K562 (cell line): ENCODE data around the gene MAGI2. TPM values are rescaled to one million over a fixed set of nuclear protein-coding genes. Genes with fewer than 3 reads are reported as not detected.

Source experiments
- ATAC-seq: fragments of 200-7000 bp; cut with Tn5 transposase; 3 replicates; pipeline ENCODE4 v1.9.1; 2020; ENCODE audit warnings: moderate library complexity
- BruUV-seq: library from RNA; stranded (reverse); fragments of 400-500 nt; replicated peaks from 2 replicates; lab custom pipeline; 2021; lab: Mats Ljungman, UMichigan
- CTCF ChIA-PET: fragments of 300-600 bp; formaldehyde crosslinking; extraction: SDS; loops from one replicate; lab custom pipeline; 2021; ENCODE audit warnings: low intra/inter-chr PET ratio; lab: Yijun Ruan, JAX
- POLR2A ChIA-PET: fragments of 300-600, 350-650 bp; sonication (Branson Sonifier 250); formaldehyde crosslinking; extraction: SDS; loops from one replicate; lab custom pipeline; 2021; ENCODE audit warnings: antibody characterized with exemption, inconsistent platforms; lab: Yijun Ruan, JAX
- DNase-seq, 4 experiments: peaks; one replicate each; pipeline versions ENCODE4 v3.0.0 to v3.0.0-alpha.2; 2011 to 2018; ENCODE audit warnings: low spot score in 3 of 4, mixed read lengths in 3 of 4; ENCODE audit errors: extremely low read depth in 1 of 4
- FAIRE-seq: peaks from 2 replicates; lab custom pipeline; 2011; peaks lifted over from hg19 to GRCh38; lab: Jason Lieb, UNC
- H2AFZ ChIP-seq: 2 replicates; pipeline ENCODE4 v1.6.0; 2011; ENCODE audit warnings: low read depth, low read length, control low read depth, inconsistent platforms
- H3K27ac ChIP-seq: fragments of 200-600 bp; 3 replicates; pipeline ENCODE4 v1.8.0; 2011; ENCODE audit warnings: low read depth, mild to moderate bottlenecking, control low read depth, inconsistent platforms, low read length, moderate library complexity, mixed read lengths; ENCODE audit errors: extremely low read depth
- H3K27me3 ChIP-seq, 2 experiments: fragments of 300-600 bp in 1 of 2; 2 replicates in 1 of 2; 3 replicates in 1 of 2; pipeline versions ENCODE4 v1.6.0 to v1.8.0; 2011; ENCODE audit warnings: inconsistent platforms in 2 of 2, low read length in 2 of 2, mild to moderate bottlenecking in 1 of 2, mixed read lengths in 1 of 2, moderate library complexity in 1 of 2; ENCODE audit not compliant: control insufficient read depth in 2 of 2, insufficient read depth in 2 of 2
- H3K36me3 ChIP-seq: fragments of 300-600 bp; 3 replicates; pipeline ENCODE4 v1.8.0; 2011; ENCODE audit warnings: mild to moderate bottlenecking, low read length, inconsistent platforms; ENCODE audit not compliant: control insufficient read depth, insufficient read depth
- H3K4me1 ChIP-seq, 2 experiments: fragments of 200-600 bp in 1 of 2; replicated peaks in 1 of 2; 2 replicates in 1 of 2; 3 replicates in 1 of 2; pipeline versions ENCODE4 v1.5.1 to v1.8.0; 2011; ENCODE audit warnings: inconsistent platforms in 2 of 2, low read length in 2 of 2, mild to moderate bottlenecking in 1 of 2, mixed read lengths in 1 of 2, moderate library complexity in 1 of 2; ENCODE audit not compliant: control insufficient read depth in 2 of 2, insufficient read depth in 2 of 2
- H3K4me2 ChIP-seq: 2 replicates; pipeline ENCODE4 v1.6.1; 2011; ENCODE audit warnings: low read length, control low read depth, inconsistent platforms, mixed read lengths; ENCODE audit not compliant: insufficient read depth
- H3K4me3 ChIP-seq: fragments of 200-600 bp; sonication (generic), shearing (Covaris generic); 2 replicates; pipeline ENCODE4 v1.5.1; 2016; ENCODE audit warnings: control low read depth, inconsistent platforms
- H3K79me2 ChIP-seq: fragments of 200-600 bp; 3 replicates; pipeline ENCODE4 v1.8.0; 2011; ENCODE audit warnings: low read length, inconsistent platforms; ENCODE audit not compliant: control insufficient read depth, insufficient read depth
- H3K9ac ChIP-seq, 2 experiments: 2 replicates each; pipeline versions ENCODE4 v1.6.0 to v1.6.1; 2011; ENCODE audit warnings: low read depth in 2 of 2, low read length in 2 of 2, control low read depth in 1 of 2, inconsistent platforms in 1 of 2, mild to moderate bottlenecking in 1 of 2, mixed read lengths in 1 of 2; ENCODE audit not compliant: insufficient read depth in 1 of 2
- H3K9me1 ChIP-seq: one replicate; pipeline ENCODE4 v1.6.0; 2011; ENCODE audit warnings: inconsistent platforms, mild to moderate bottlenecking, low read length, moderate library complexity; ENCODE audit not compliant: control insufficient read depth, insufficient read depth
- H3K9me3 ChIP-seq: replicated peaks from 2 replicates; pipeline ENCODE4 v1.5.1; 2011; ENCODE audit warnings: low read depth, low read length, inconsistent platforms; ENCODE audit not compliant: control insufficient read depth, insufficient read depth
- H4K20me1 ChIP-seq: replicated peaks from 2 replicates; pipeline ENCODE4 v1.6.1; 2011; ENCODE audit warnings: low read length, inconsistent platforms, mixed read lengths; ENCODE audit not compliant: control insufficient read depth, insufficient read depth
- BRF1 ChIP-seq: IDR thresholded peaks from 3 replicates; pipeline ENCODE4 v1.6.1; 2011; ENCODE audit warnings: borderline replicate concordance, mild to moderate bottlenecking; ENCODE audit not compliant: insufficient read length; ENCODE audit errors: extremely low read depth
- CBFA2T3 ChIP-seq: fragments of 450-650 bp; IDR thresholded peaks from 2 replicates; pipeline ENCODE4 v1.6.1; 2017
- HDAC8 ChIP-seq: fragments of 450-650 bp; IDR thresholded peaks from 2 replicates; pipeline ENCODE4 v1.6.1; 2016; ENCODE audit warnings: mild to moderate bottlenecking, missing genetic modification characterization, moderate library complexity, missing compliant biosample characterization
- MCM5 ChIP-seq: fragments of 450-650 bp; IDR thresholded peaks from 2 replicates; pipeline ENCODE4 v1.6.1; 2016; ENCODE audit warnings: low read depth
- MXI1 ChIP-seq: IDR thresholded peaks from 2 replicates; pipeline ENCODE4 v1.6.1; 2011; ENCODE audit warnings: low read depth, mild to moderate bottlenecking, improper control_type of control experiment, low read length
- POLR2A ChIP-seq: fragments of 450-650 bp; conservative IDR thresholded peaks from 2 replicates; pipeline ENCODE4 v1.6.1; 2016
- ZNF324 ChIP-seq: fragments of 250-450 bp; sonication (Bioruptor Pico); IDR thresholded peaks from 2 replicates; pipeline ENCODE4 v1.4.0; 2020; ENCODE audit warnings: mild to moderate bottlenecking
- ZNF76 ChIP-seq: fragments of 250-450 bp; sonication (Bioruptor Pico); IDR thresholded peaks from 2 replicates; pipeline ENCODE4 v1.4.0; 2020; ENCODE audit warnings: mild to moderate bottlenecking, moderate library complexity, borderline replicate concordance
- ZNF780A ChIP-seq: fragments of 250-450 bp; sonication (Bioruptor Pico); IDR thresholded peaks from 2 replicates; pipeline ENCODE4 v1.5.0; 2021; ENCODE audit warnings: mild to moderate bottlenecking
- WGBS: fragments of 100-300 bp; shearing (Covaris generic); methylation state at CpG from one replicate; pipeline ENCODE4 v1.1.6; 2016; ENCODE audit warnings: low coverage, mixed read lengths; ENCODE audit not compliant: insufficient coverage; ENCODE audit errors: missing lambda C conversion rate; 5-methylcytosine and 5-hydroxymethylcytosine counted together
- in situ Hi-C: fragments of 300-500 bp; cut with MboI; formaldehyde crosslinking; loops from 4 replicates; pipeline ENCODE4 v1.15.0; 2018; ENCODE audit warnings: inconsistent platforms, mixed read lengths
- intact Hi-C: fragments of 100-400 bp; cut with micrococcal nuclease; formaldehyde crosslinking; loops from 2 replicates; pipeline ENCODE4 v1.14.2; 2022
- polyA plus RNA-seq, 8 experiments: library from polyadenylated mRNA; depleted of rRNA in 4 of 8; stranded (reverse) in 5 of 8; unstranded in 3 of 8; fragments of >200 nt; fragmentation: Nextera tagmentation in 2 of 8; fragmentation: Illumina TruSeq in 1 of 8; extraction: Ambion mirVana in 2 of 8; extraction: Trizol in 1 of 8; gene quantifications; 2 replicates each; pipeline versions ENCODE4 v1.2.1 to v1.2.3, GENCODE V29; 2011 to 2014; ENCODE audit warnings: inconsistent platforms in 1 of 8, missing spikeins in 1 of 8
- total RNA-seq, 7 experiments: library from RNA; depleted of rRNA in 6 of 7; stranded (reverse); fragments of >200 nt in 6 of 7; fragmentation: Illumina TruSeq in 2 of 7; extraction: Trizol in 2 of 7; gene quantifications; 2 replicates each; pipeline versions ENCODE4 v1.2.1 to v1.2.3, GENCODE V29; 2011 to 2021; ENCODE audit warnings: low replicate concordance in 1 of 7
- TF ChIP-seq, protein P1 (sequence below): fragments of 450-650 bp; IDR thresholded peaks from 2 replicates; pipeline ENCODE4 v1.7.0; 2016; ENCODE audit warnings: borderline replicate concordance

The MAGI2 gene
- total and polyA plus RNA-seq, 9 of the 15 experiments (the other 6 are each of a cell fraction or from before 2014, with no cell fraction given) = 0.27 to 1.4 (median 0.70) TPM

DNA sequence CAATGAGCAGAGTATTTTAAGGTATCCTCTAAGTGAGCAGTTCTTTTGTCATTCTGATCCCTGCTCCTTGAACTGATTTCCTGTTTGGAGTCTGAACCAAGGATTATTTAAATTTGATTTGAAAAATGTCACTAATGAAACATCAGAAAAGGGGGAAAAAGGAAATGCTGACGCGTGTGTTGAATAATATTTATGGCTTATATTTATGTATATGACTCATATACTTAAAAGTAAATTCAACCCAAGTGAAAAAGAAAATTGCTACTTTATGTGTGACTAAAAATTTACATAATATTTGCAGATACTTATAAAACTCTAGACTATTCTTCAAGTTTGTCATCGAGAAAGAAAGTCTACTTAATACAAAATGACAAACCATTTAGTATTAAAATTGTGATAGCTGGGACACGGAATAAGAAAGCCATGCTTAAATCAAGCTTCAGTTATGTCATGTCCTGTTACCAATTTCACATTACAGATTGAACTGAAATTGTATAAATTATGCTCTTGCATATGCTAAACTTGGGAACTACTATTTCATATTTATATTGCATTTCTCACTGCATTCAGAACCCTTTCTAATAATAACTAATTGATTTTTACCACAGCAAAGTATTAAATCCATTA, 649.9 kb downstream of the MAGI2 start:
- BruUV-seq = no TSS peak
- no peak for FAIRE-seq
- POLR2A ChIA-PET = no interaction called here

More for the DNA sequence above, 649.9 kb downstream of the MAGI2 start:
- Histone ChIP-seq H3K4me1 (no peaks in the 10 kb centered on the region), H3K79me2 (no peaks in the 10 kb centered on the region), H3K4me3 (no peak overlapping the region), H3K4me2 (no peak overlapping the region), H3K27me3 (no peaks in the 10 kb centered on the region), H3K9me1 (no peaks in the 10 kb centered on the region), H4K20me1 (no peaks in the 10 kb centered on the region), H3K9me3 (0 out of 2 replicates have a peak, but pooled peaks cover 3% of the 10 kb centered on the region), H2AFZ (no peak overlapping the region), H3K36me3 (no peaks in the 10 kb centered on the region), H3K27ac (no peak overlapping the region), H3K9ac (no peak overlapping the region)
- in situ Hi-C loops = no loop called here
- CTCF ChIA-PET = no interaction called here
- TF ChIP-seq BRF1 (no peak), HDAC8 (tag) (no peak), ZNF76 (CRISPR knock-in tag) (no peak), CBFA2T3 (no peak), MCM5 (no peak), POLR2A (no peak), ZNF780A (CRISPR knock-in tag) (no peak), MXI1 (no peak), ZNF324 (no peak)
- TF ChIP-seq, protein P1, sequence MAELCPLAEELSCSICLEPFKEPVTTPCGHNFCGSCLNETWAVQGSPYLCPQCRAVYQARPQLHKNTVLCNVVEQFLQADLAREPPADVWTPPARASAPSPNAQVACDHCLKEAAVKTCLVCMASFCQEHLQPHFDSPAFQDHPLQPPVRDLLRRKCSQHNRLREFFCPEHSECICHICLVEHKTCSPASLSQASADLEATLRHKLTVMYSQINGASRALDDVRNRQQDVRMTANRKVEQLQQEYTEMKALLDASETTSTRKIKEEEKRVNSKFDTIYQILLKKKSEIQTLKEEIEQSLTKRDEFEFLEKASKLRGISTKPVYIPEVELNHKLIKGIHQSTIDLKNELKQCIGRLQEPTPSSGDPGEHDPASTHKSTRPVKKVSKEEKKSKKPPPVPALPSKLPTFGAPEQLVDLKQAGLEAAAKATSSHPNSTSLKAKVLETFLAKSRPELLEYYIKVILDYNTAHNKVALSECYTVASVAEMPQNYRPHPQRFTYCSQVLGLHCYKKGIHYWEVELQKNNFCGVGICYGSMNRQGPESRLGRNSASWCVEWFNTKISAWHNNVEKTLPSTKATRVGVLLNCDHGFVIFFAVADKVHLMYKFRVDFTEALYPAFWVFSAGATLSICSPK = no peak
- intact Hi-C loops = no loop called here
- 0% methylated on average over 4 of the region's 4 CpGs for WGBS
- DNase-seq = no peak
- no peak for ATAC-seq
